NCI-H82 treated with DMSO at 0.1 percent for 48 hours (cell line): ENCODE results near the gene RDH5.
"Not testable (repeated sequence)": the region's sequence is repeated elsewhere in the genome, so short reads cannot be mapped to it uniquely, and the experiment has no call there.

Experiments
- DNase-seq: peaks from one replicate; lab custom pipeline; 2025; ENCODE audit not compliant: unreplicated experiment; lab: John Stamatoyannopoulos, UW

RDH5 gene

GRCh38 chr12:55744340-55745030 lies 24.3 kb downstream of the RDH5 start:
- no peak for DNase-seq

- peak; percentile 91 for DNase-seq
Measured at GRCh38 chr12:55745361-55746173, 25.4 kb downstream of the RDH5 start.

GRCh38 chr12:55746174-55746912 lies 26.1 kb downstream of the RDH5 start:
- peak; percentile 67 for DNase-seq

GRCh38 chr12:55746913-55747231 lies 26.7 kb downstream of the RDH5 start:
- DNase-seq = no peak

- no peak for DNase-seq
Measured at GRCh38 chr12:55748230-55748993, 28.2 kb downstream of the RDH5 start.

GRCh38 chr12:55755246-55755645 lies 35.1 kb downstream of the RDH5 start:
- DNase-seq = no peak

GRCh38 chr12:55757701-55758100 lies 37.5 kb downstream of the RDH5 start:
- no peak for DNase-seq

- DNase-seq = not testable (repeated sequence)
Measured at GRCh38 chr12:55758575-55758974, 38.4 kb downstream of the RDH5 start.

- DNase-seq = no peak
Measured at GRCh38 chr12:55760663-55761062, 40.5 kb downstream of the RDH5 start.

GRCh38 chr12:55762646-55763045 lies 42.5 kb downstream of the RDH5 start:
- no peak for DNase-seq

- no peak for DNase-seq
Measured at GRCh38 chr12:55765736-55766290, 45.6 kb downstream of the RDH5 start.

- DNase-seq = no peak
Measured at GRCh38 chr12:55767156-55767555, 47.0 kb downstream of the RDH5 start.

GRCh38 chr12:55771736-55772135 lies 51.5 kb downstream of the RDH5 start:
- no peak for DNase-seq
